Purkinje cell (primary cell): ENCODE results near the gene IGF1. TPM values are rescaled to one million over a fixed set of nuclear protein-coding genes. Genes with fewer than 3 reads are reported as not detected.

Experiments
- polyA plus RNA-seq: library from polyadenylated mRNA; unstranded; fragments of >200 nt; fragmentation: Nextera tagmentation; gene quantifications from 2 replicates; pipeline ENCODE4 v1.2.1, GENCODE V29; 2014

Gene IGF1
- 53.0 and 56.7 TPM in 2 replicates for polyA plus RNA-seq

GRCh38 chr12:102480406-102480805 lies at the start of gene IGF1:
Gene IGF1 (minus strand): TSS chr12:102480563. CDS start chr12:102480381, 182 bp downstream.

